Fibroblast of the aortic adventitia (primary cell): ENCODE data around the gene GSG1L. TPM values are rescaled to one million over a fixed set of nuclear protein-coding genes. Genes with fewer than 3 reads are reported as not detected.

Experiments used
- DNase-seq: peaks from one replicate; pipeline ENCODE4 v3.0.0-alpha.2; 2010; ENCODE audit warnings: low read depth
- H3K4me3 ChIP-seq: 2 replicates; pipeline ENCODE4 v1.5.1; 2011; ENCODE audit warnings: low read depth, mild to moderate bottlenecking, control low read depth, low read length, moderate library complexity
- CTCF ChIP-seq: IDR thresholded peaks from 2 replicates; pipeline ENCODE4 v1.5.1; 2011; ENCODE audit warnings: mild to moderate bottlenecking, low read length, control low read depth, inconsistent platforms; ENCODE audit not compliant: insufficient read depth
- total RNA-seq: library from RNA; depleted of rRNA; stranded (reverse); fragments of >200 nt; gene quantifications from 2 replicates; pipeline ENCODE4 v1.2.3, GENCODE V29; 2012; ENCODE audit warnings: low replicate concordance

GSG1L gene
- total RNA-seq, 1 donor: not detected

DNA sequence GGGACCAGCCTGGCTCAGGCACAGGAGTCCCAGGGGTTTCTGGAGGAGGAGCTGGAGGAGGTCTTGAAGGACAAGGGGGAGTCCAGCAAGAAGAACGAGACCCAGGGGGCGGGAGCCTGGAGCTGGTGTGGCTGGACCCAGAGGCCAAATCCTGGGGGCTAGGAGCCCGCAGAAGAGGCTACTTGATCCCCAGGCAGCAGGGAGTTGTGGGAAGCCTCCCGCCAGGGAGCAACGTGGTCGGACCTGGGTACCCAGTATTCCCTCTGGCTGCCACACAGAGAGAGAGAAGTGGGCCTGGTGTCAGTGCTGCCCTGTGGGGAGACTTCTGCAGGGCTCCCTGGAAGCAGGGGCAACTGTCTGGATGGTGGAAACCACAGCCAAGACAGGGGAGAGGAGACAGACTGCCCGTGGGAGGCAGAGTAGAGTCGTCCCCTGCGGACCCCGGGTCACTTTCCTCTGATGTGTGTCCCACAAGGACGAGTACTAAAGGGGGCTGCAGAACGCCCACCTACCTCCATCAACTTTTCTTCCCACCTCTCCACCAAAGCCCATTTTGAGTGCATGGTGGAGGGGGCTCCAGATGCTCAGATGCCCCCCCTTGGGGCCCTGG, 160.4 kb downstream of the GSG1L start:
- DNase-seq: no peak
- no peak for TF ChIP-seq CTCF
- no peak overlapping the region for H3K4me3 ChIP-seq

DNA sequence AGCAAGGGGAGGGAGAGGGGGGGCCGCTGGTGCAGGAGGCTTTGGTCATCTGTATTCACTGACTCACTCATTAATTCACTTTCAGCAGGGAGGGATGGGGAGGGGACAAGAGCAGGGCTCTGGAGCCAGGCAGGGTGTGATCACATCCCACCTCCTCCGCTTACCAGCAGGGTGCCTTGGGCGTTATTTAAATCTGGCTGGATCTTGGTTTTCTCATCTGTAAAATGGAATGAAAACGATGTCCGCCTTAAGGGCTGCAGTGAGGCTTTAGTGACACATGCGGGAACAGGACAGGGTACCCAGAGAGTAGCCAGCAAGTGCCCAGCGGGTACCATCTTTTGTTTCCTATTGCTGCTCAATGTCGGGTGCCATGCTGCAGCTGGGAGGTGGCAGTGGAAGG, 161.0 kb downstream of the GSG1L start:
- TF ChIP-seq CTCF: no peak
- H3K4me3 ChIP-seq: no peak overlapping the region
- no peak for DNase-seq

GRCh38 chr16:27901956-27902355, 161.6 kb downstream of the GSG1L start:
- H3K4me3 ChIP-seq: no peak overlapping the region
- DNase-seq: no peak
- no peak for TF ChIP-seq CTCF

DNA sequence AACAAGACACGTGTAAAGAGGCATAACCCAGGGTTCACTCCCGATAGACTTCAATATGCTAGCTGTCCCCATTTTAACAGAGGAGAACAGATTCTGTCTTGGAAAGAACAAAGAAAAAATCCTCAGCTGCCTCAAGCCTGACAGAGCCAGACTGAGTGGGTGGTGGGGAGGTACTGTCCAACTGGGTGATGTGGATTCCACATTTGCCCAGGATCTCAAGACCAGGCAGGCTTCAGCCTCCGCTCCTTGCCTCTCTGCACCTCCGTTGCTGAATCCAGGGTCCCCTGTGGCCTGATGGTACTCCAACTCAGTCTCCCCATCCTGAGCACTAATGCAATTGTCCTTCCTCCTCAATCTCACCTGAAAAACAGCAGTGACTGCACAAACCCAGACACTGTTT, 163.8 kb downstream of the GSG1L start:
- DNase-seq: no peak
- no peak overlapping the region for H3K4me3 ChIP-seq
- TF ChIP-seq CTCF: no peak

DNA sequence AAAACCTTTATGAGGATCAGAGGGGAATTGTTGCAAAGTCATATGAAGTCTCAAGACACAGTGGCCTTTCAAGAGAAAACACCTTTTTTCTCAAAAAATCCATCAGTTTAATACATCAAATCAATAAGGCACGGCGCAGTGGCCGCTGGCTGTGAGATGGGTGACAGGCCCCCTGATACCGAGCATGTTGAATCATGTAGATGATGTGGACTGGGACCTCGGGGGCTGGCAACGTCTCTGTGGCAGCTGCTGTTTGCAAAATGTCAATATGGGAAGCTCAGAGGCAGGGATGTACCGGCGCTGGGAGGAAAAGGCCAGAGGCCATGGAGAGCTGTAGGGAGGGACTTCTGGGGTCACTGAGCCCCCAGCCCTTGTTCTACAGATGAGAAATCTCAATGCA, 169.1 kb downstream of the GSG1L start:
- TF ChIP-seq CTCF: no peak
- no peak for DNase-seq
- no peak overlapping the region for H3K4me3 ChIP-seq

DNA sequence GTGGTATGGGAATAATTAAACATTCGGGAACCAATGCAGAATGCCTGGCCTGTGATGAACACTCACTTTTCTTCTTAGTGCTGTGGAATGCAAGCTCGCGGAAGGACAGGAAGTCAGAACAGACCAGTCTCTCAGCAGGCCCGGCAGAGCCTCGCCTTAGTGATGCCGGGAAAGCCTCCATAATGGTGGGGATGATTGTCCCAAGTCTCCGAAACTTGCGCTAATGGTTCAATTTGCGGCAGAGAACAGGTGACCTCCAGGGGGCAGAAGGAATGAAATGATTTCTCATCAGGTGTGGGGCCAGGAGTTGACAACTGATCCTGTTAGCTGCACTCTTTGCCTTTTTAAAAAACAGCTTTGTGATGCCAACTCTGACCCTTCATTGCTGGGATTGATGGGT, 170.6 kb downstream of the GSG1L start:
- no peak for DNase-seq
- TF ChIP-seq CTCF: no peak
- no peak overlapping the region for H3K4me3 ChIP-seq

DNA sequence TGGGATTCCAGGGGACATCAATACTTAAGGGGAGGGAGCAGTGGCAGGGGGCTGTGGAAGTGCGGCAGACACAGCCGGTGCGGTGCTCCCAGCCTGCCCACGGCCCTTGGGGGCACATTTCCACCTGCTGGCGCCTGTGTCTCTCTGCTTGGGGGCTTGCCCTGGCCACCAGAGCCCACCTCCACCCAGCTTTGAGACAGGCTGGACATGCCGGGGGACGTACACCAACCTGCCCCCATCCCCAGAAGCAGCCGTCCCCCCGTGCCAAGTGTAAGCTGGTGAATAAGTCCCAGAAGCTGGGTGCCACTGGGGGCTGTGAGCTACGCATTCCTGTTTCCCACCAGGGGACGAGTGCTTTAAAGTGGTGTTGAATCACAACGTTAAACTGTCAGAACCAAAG, 172.6 kb downstream of the GSG1L start:
- no peak for DNase-seq
- no peak for TF ChIP-seq CTCF
- H3K4me3 ChIP-seq: no peak overlapping the region
